NCI-H748 (cell line): ENCODE measurements around the gene MUC6.

ENCODE experiments used
- DNase-seq: peaks from one replicate; lab custom pipeline; 2025; ENCODE audit not compliant: unreplicated experiment; lab: John Stamatoyannopoulos, UW

MUC6 gene

GRCh38 chr11:1038361-1038760, 1.8 kb upstream of the MUC6 start:
- no peak for DNase-seq

GRCh38 chr11:1037506-1038055, 1.1 kb upstream of the MUC6 start:
- DNase-seq, result no peak

GRCh38 chr11:1036931-1037330, 413 bp upstream of the MUC6 start:
- DNase-seq, result no peak

GRCh38 chr11:1035577-1036283, 788 bp downstream of the MUC6 start:
- no peak for DNase-seq

GRCh38 chr11:1034456-1035295, 1.8 kb downstream of the MUC6 start:
- DNase-seq, result no peak

- DNase-seq, result no peak
Measured at GRCh38 chr11:1034001-1034400, 2.5 kb downstream of the MUC6 start.

GRCh38 chr11:1033016-1033798, 3.3 kb downstream of the MUC6 start:
- no peak for DNase-seq

- DNase-seq, result no peak
Measured at GRCh38 chr11:1032310-1032891, 4.1 kb downstream of the MUC6 start.

GRCh38 chr11:1031121-1031899, 5.2 kb downstream of the MUC6 start:
- DNase-seq, result no peak

- no peak for DNase-seq
Measured at GRCh38 chr11:1030556-1030955, 6.0 kb downstream of the MUC6 start.

- DNase-seq, result no peak
Measured at GRCh38 chr11:1030086-1030485, 6.4 kb downstream of the MUC6 start.

GRCh38 chr11:1029654-1030053, 6.9 kb downstream of the MUC6 start:
- no peak for DNase-seq

GRCh38 chr11:1029051-1029450, 7.5 kb downstream of the MUC6 start:
- no peak for DNase-seq

- DNase-seq, result no peak
Measured at GRCh38 chr11:1028616-1029015, 7.9 kb downstream of the MUC6 start.

- no peak for DNase-seq
Measured at GRCh38 chr11:1028291-1028540, 8.3 kb downstream of the MUC6 start.

- DNase-seq, result no peak
Measured at GRCh38 chr11:1027483-1028290, 8.8 kb downstream of the MUC6 start.

- DNase-seq, result no peak
Measured at GRCh38 chr11:1026641-1027482, 9.7 kb downstream of the MUC6 start.

- no peak for DNase-seq
Measured at GRCh38 chr11:1026163-1026450, 10.4 kb downstream of the MUC6 start.
